H9 (cell line): ENCODE data around the gene BHLHA9. TPM values are rescaled to one million over a fixed set of nuclear protein-coding genes. Genes with fewer than 3 reads are reported as not detected.
A peak's percentile ranks its signal among the peaks of the same experiment; 100 is the strongest.

ENCODE experiments used
- DNase-seq: peaks from one replicate; pipeline ENCODE4 v3.0.0-alpha.2; 2017
- H2AFZ ChIP-seq: one replicate; pipeline ENCODE4 v1.6.1; 2013; ENCODE audit warnings: mild to moderate bottlenecking, low read length, control low read depth, moderate library complexity
- H2AK5ac ChIP-seq: 2 replicates; pipeline ENCODE4 v1.6.1; 2013; ENCODE audit warnings: low read length, control low read depth, mixed read lengths; ENCODE audit not compliant: insufficient read length
- H2BK120ac ChIP-seq: one replicate; pipeline ENCODE4 v1.6.1; 2013; ENCODE audit warnings: low read depth, mild to moderate bottlenecking, low read length, control low read depth, inconsistent platforms; ENCODE audit not compliant: poor library complexity, severe bottlenecking
- H2BK12ac ChIP-seq: 2 replicates; pipeline ENCODE4 v1.6.1; 2013; ENCODE audit warnings: low read length, control low read depth, mixed read lengths, low read depth; ENCODE audit not compliant: insufficient read length
- H2BK15ac ChIP-seq: 2 replicates; pipeline ENCODE4 v1.6.1; 2013; ENCODE audit warnings: low read depth, low read length, control low read depth
- H2BK20ac ChIP-seq: one replicate; pipeline ENCODE4 v1.6.1; 2013; ENCODE audit warnings: low read depth, mild to moderate bottlenecking, low read length, control low read depth, inconsistent platforms; ENCODE audit not compliant: poor library complexity, severe bottlenecking
- H2BK5ac ChIP-seq: 2 replicates; pipeline ENCODE4 v1.6.1; 2013; ENCODE audit warnings: low read length, control low read depth, mixed read lengths; ENCODE audit not compliant: insufficient read length
- H3K14ac ChIP-seq: 2 replicates; pipeline ENCODE4 v1.6.1; 2013; ENCODE audit warnings: low read length, control low read depth; ENCODE audit not compliant: insufficient read depth
- H3K18ac ChIP-seq: 2 replicates; pipeline ENCODE4 v1.6.1; 2013; ENCODE audit warnings: low read depth, mild to moderate bottlenecking, mixed read lengths, low read length, control low read depth; ENCODE audit not compliant: insufficient read length
- H3K23ac ChIP-seq: 2 replicates; pipeline ENCODE4 v1.6.1; 2013; ENCODE audit warnings: low read length, control low read depth, mixed read lengths, low read depth; ENCODE audit not compliant: insufficient read length
- H3K23me2 ChIP-seq: 2 replicates; pipeline ENCODE4 v1.6.1; 2013; ENCODE audit warnings: low read depth, mild to moderate bottlenecking, mixed read lengths, low read length, control low read depth; ENCODE audit not compliant: insufficient read length, poor library complexity, severe bottlenecking
- H3K27ac ChIP-seq: 2 replicates; pipeline ENCODE4 v1.5.1; 2013; ENCODE audit warnings: low read length, control low read depth, mixed read lengths, low read depth; ENCODE audit not compliant: insufficient read length
- H3K27me3 ChIP-seq: 2 replicates; pipeline ENCODE4 v1.6.1; 2013; ENCODE audit warnings: low read length, control low read depth, inconsistent platforms; ENCODE audit not compliant: insufficient read depth
- H3K4ac ChIP-seq: 2 replicates; pipeline ENCODE4 v1.6.1; 2013; ENCODE audit warnings: low read depth, mild to moderate bottlenecking, control low read depth, inconsistent platforms, low read length, moderate library complexity
- H3K4me1 ChIP-seq: 2 replicates; pipeline ENCODE4 v1.6.1; 2013; ENCODE audit warnings: low read length, control low read depth, inconsistent platforms; ENCODE audit not compliant: insufficient read depth
- H3K4me2 ChIP-seq: 2 replicates; pipeline ENCODE4 v1.6.1; 2013; ENCODE audit warnings: low read length, control low read depth, mixed read lengths; ENCODE audit not compliant: insufficient read length, insufficient read depth
- H3K56ac ChIP-seq: 2 replicates; pipeline ENCODE4 v1.6.1; 2013; ENCODE audit warnings: low read depth, mild to moderate bottlenecking, mixed read lengths, low read length, control low read depth; ENCODE audit not compliant: insufficient read length
- H3K79me1 ChIP-seq: 2 replicates; pipeline ENCODE4 v1.6.1; 2013; ENCODE audit warnings: low read depth, mild to moderate bottlenecking, moderate library complexity, low read length, control low read depth, inconsistent platforms; ENCODE audit not compliant: insufficient read depth, poor library complexity, severe bottlenecking
- H3K79me2 ChIP-seq: 2 replicates; pipeline ENCODE4 v1.6.1; 2013; ENCODE audit warnings: low read length, control low read depth, inconsistent platforms; ENCODE audit not compliant: insufficient read depth
- H3K9ac ChIP-seq: 2 replicates; pipeline ENCODE4 v1.6.1; 2013; ENCODE audit warnings: low read length, control low read depth, mixed read lengths; ENCODE audit not compliant: insufficient read length; ENCODE audit errors: extremely low read depth
- H3K9me3 ChIP-seq: one replicate; pipeline ENCODE4 v1.6.1; 2013; ENCODE audit warnings: low read depth, low read length, inconsistent platforms; ENCODE audit not compliant: control insufficient read depth
- H3T11ph ChIP-seq: one replicate; pipeline ENCODE4 v1.6.1; 2013; ENCODE audit warnings: mild to moderate bottlenecking, low read length, control low read depth, inconsistent platforms
- H4K20me1 ChIP-seq: one replicate; pipeline ENCODE4 v1.6.1; 2013; ENCODE audit not compliant: control insufficient read depth, insufficient read length, insufficient read depth
- H4K5ac ChIP-seq: 2 replicates; pipeline ENCODE4 v1.6.1; 2013; ENCODE audit warnings: low read depth, mild to moderate bottlenecking, mixed read lengths, low read length, control low read depth; ENCODE audit not compliant: insufficient read length
- H4K8ac ChIP-seq: replicated peaks from 2 replicates; pipeline ENCODE4 v1.6.1; 2013; ENCODE audit warnings: low read length, control low read depth, mixed read lengths, low read depth; ENCODE audit not compliant: insufficient read length
- H4K91ac ChIP-seq: 2 replicates; pipeline ENCODE4 v1.6.1; 2013; ENCODE audit warnings: low read depth, mild to moderate bottlenecking, moderate library complexity, mixed read lengths, low read length, control low read depth; ENCODE audit not compliant: insufficient read length
- H3K27ac Mint-ChIP-seq, 3 experiments: 2 replicates in 2 of 3; 3 replicates in 1 of 3; pipeline ENCODE4 v1.8.0; 2020 to 2021; ENCODE audit warnings: mixed read lengths in 3 of 3, mild to moderate bottlenecking in 1 of 3, moderate library complexity in 1 of 3
- H3K27me3 Mint-ChIP-seq: 2 replicates; pipeline ENCODE4 v1.8.0; 2021; ENCODE audit warnings: low read depth, mild to moderate bottlenecking, moderate library complexity, mixed read lengths
- H3K36me3 Mint-ChIP-seq, 3 experiments: 2 replicates in 2 of 3; 3 replicates in 1 of 3; pipeline ENCODE4 v1.8.0; 2020 to 2021; ENCODE audit warnings: low read depth in 3 of 3, mixed read lengths in 3 of 3; ENCODE audit not compliant: insufficient read depth in 1 of 3
- H3K4me1 Mint-ChIP-seq, 2 experiments: 2 replicates each; pipeline ENCODE4 v1.8.0; 2020; ENCODE audit warnings: mixed read lengths in 2 of 2
- H3K4me3 Mint-ChIP-seq, 2 experiments: 2 replicates in 1 of 2; 3 replicates in 1 of 2; pipeline ENCODE4 v1.8.0; 2020 to 2021; ENCODE audit warnings: mild to moderate bottlenecking in 2 of 2, mixed read lengths in 2 of 2, moderate library complexity in 1 of 2
- H3K9me3 Mint-ChIP-seq, 2 experiments: 2 replicates in 1 of 2; 3 replicates in 1 of 2; pipeline ENCODE4 v1.8.0; 2020; ENCODE audit warnings: mild to moderate bottlenecking in 2 of 2, mixed read lengths in 2 of 2, moderate library complexity in 1 of 2
- CTCF ChIP-seq: fragments of 200-600 bp; sonication (generic); conservative IDR thresholded peaks from 3 replicates; pipeline ENCODE4 v1.8.0; 2021; ENCODE audit warnings: antibody characterized with exemption, mild to moderate bottlenecking
- WGBS: extraction: QIAGEN DNeasy Blood & Tissue Kit; methylation state at CpG from one replicate; pipeline ENCODE4 v1.1.7; 2013; ENCODE audit warnings: missing lambda C conversion rate, low lambda C conversion rate, mixed read lengths; ENCODE audit not compliant: insufficient read length; ENCODE audit errors: extremely low coverage; 5-methylcytosine and 5-hydroxymethylcytosine counted together
- total RNA-seq: library from RNA; stranded (reverse); gene quantifications from 2 replicates; pipeline ENCODE4 v1.2.1, GENCODE V29; 2021

BHLHA9 gene
- total RNA-seq, 1 experiment from 2014 or later, result not detected

DNA sequence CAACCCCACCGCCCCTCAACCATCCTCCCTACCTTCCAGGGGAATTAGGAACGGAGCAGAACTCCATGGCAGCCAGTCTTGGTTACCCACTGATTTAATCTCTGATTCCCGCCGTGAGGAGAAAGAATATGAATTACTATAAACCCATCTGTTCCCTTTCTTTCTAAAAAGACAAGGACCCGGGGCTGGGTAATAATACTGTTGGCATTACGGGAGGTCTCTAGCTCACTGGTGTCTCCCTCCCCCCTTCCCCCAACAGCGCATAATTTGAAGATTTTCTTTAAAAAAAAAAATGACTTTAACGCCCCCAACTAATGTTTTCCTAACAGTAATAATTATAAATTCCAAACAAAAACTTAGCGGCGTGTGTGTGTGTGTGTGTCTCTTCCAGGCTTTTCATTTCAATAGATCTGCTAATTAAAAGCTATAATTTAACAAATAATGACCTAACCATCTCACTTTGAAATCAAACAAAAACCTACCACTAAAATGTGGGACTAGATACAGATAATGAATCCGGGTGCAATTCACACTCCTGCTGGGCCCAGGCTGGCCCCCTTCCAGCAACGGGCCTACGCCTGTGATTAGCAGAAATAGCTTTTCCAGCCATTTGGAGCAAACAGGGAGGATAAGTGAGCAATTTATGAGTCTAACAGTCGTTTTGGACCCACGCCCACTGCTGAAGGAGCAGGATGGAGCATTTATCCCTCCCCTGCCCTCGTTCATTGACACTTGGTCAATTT is 18.2 kb upstream of the BHLHA9 start:
- no peak overlapping the region for H3K27ac Mint-ChIP-seq
- no peak for DNase-seq

More for the DNA sequence above, 18.2 kb upstream of the BHLHA9 start:
- Histone ChIP-seq H2AK5ac (no peak overlapping the region), H3K9me3 (no peaks in the 10 kb centered on the region), H2BK5ac (no peak overlapping the region), H3K18ac (no peak overlapping the region), H2BK20ac (no peak overlapping the region), H2AFZ (no peak overlapping the region), H3T11ph (no peak overlapping the region), H3K23me2 (no peaks in the 10 kb centered on the region), H3K79me1 (no peaks in the 10 kb centered on the region), H3K79me2 (no peaks in the 10 kb centered on the region), H3K14ac (no peak overlapping the region), H4K91ac (no peak overlapping the region), H3K4me1 (no peaks in the 10 kb centered on the region; the same call in 1 of the 2 replicates), H4K8ac (no peak overlapping the region), H3K23ac (no peak overlapping the region), H3K27me3 (no peaks in the 10 kb centered on the region), H4K20me1 (no peaks in the 10 kb centered on the region), H2BK120ac (no peak overlapping the region), H3K4ac (no peak overlapping the region), H2BK12ac (no peak overlapping the region), H3K4me2 (no peak overlapping the region), H3K56ac (no peak overlapping the region), H3K9ac (no peak overlapping the region), H2BK15ac (no peak overlapping the region), H4K5ac (no peak overlapping the region), H3K27ac (no peak overlapping the region)
- peaks cover 5 to 15% of the 10 kb centered on the region in 2 experiments; a peak in 3 of 4 replicates for H3K4me1 Mint-ChIP-seq
- peaks cover 9 to 13% of the 10 kb centered on the region in 2 experiments for H3K9me3 Mint-ChIP-seq
- no CpG with 5 or more reads among the region's 16 CpGs for WGBS
- no peak for TF ChIP-seq CTCF
- peak overlapping the region in 1 of 2 experiments; percentile 34; a peak in 1 of 5 replicates for H3K4me3 Mint-ChIP-seq
- peaks cover 0 to 3% (median 3%) of the 10 kb centered on the region in 3 experiments; a peak in 3 of 7 replicates for H3K36me3 Mint-ChIP-seq
- peaks cover 52% of the 10 kb centered on the region for H3K27me3 Mint-ChIP-seq
